GM12865 (cell line): ENCODE data around the gene LIX1.
A peak's percentile ranks its signal among the peaks of the same experiment; 100 is the strongest.

Experiments used
- DNase-seq: peaks from one replicate; pipeline ENCODE4 v3.0.0; 2010; ENCODE audit warnings: low read depth
- H3K4me3 ChIP-seq: 2 replicates; pipeline ENCODE4 v1.5.1; 2011; ENCODE audit warnings: mild to moderate bottlenecking, low read depth, low read length, control low read depth
- CTCF ChIP-seq: IDR thresholded peaks from 2 replicates; pipeline ENCODE4 v1.5.1; 2011; ENCODE audit warnings: low read length, control low read depth, low read depth, inconsistent platforms; ENCODE audit not compliant: insufficient read depth; ENCODE audit errors: missing control alignments

Gene LIX1

DNA sequence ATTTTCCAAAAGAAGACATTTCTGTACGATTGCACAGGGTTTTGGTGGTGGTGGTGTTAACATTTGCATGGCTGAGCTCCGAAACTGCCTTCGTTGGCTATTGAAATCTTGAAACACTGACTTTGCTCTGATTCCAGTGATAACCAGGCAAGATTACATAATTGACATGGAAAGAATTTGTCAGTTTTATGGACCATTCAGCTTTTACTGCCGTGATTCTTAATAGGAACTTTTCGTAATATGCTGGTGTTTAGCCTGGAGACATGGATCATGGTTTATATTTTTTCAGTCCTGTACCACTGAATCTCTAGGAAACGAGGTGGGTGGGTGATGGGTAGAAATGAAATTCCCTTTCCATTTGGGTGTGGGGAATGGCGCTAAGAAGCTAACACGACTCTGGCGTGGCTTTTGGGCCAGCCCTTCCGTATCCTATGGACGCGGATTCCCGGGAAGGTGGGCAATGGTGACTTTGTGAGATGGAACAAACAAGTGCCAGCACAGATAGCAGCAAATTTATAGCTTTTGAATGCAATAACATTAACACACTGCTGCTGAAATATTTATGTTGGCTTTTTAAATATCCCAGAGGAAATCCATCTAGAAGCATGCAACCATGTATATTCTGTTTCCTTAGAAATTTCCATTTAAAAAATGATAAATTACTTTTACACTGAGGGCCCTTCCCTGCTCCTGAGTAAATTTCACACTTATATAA lies 36.8 kb downstream of the LIX1 start:
- no peak for DNase-seq
- no peak for TF ChIP-seq CTCF
- H3K4me3 ChIP-seq = no peak overlapping the region

DNA sequence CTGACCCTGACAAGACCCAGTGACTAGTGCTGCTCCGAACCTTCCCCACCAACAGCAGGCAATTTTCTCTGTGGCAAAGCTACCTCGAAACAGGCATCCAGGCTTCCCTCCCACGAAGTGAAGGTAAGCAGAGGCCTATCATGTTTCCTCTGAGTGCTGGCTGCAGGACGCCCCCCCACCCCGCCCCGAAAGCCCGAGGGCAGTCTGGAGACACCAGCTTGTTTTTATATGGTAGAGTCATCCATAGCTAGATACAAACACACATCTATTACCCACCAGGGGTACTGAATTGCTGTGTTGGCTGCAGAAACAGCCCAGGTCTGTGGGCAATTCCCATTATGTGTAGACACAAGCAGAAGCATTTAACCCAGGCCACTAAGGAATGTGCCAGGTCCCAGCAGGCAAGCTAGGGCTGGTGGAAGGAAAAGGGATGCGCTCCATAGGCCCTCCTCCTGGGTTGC lies 40.4 kb downstream of the LIX1 start:
- H3K4me3 ChIP-seq = no peak overlapping the region
- no peak for DNase-seq
- TF ChIP-seq CTCF = no peak

DNA sequence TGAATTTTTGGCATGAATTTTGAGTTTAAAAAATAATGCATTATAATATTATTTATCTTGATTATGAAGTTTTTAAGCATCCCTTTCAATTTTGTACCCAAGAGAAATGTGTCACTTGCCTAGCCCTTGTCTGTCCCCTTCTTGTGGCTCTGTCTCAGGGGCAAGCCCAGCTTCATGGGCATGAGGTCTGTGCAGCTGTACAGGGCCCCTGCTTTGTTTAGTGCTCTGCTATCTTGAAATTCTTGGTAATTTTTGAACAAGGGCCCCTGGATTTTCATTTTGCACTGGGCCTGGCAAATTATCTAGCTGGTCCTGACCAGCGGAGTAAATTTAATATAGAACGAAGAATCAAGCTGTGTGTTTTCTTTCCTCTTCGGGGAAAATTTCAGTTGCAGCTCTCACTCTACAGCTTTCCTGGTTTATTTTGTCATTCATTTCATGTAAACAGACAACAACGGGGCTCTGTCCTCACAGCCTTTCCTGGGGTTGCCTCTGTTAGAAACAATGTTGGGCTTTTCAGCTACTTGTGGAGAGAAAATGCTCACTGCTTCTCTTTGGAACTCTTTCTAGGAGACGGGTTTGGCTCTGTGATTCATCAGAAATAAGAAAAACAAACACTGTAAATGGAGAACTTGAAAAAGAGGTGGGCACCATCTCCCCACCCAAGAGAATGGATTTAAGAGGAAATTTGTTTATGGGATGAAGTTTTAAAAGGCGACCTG lies 41.1 kb downstream of the LIX1 start:
- no peak overlapping the region for H3K4me3 ChIP-seq
- TF ChIP-seq CTCF = no peak
- no peak for DNase-seq

GRCh38 chr5:97100476-97100875 lies 41.9 kb downstream of the LIX1 start:
- no peak for DNase-seq
- no peak for TF ChIP-seq CTCF
- no peak overlapping the region for H3K4me3 ChIP-seq

GRCh38 chr5:97098922-97099321 lies 43.5 kb downstream of the LIX1 start:
- TF ChIP-seq CTCF = no peak
- peak overlapping the region; percentile 26; the same call in 1 of the 2 replicates for H3K4me3 ChIP-seq
- peak; percentile 16 for DNase-seq

- no peak for DNase-seq
- TF ChIP-seq CTCF = no peak
- no peak overlapping the region for H3K4me3 ChIP-seq
Observed at GRCh38 chr5:97097326-97098230, 44.8 kb downstream of the LIX1 start.
